HCT116 (cell line): ENCODE data around the gene TIE1. TPM values are rescaled to one million over a fixed set of nuclear protein-coding genes. Genes with fewer than 3 reads are reported as not detected.

Experiments used
- ATAC-seq: fragments of 200-7000 bp; cut with Tn5 transposase; 2 replicates; pipeline ENCODE4 v1.9.1; 2020; ENCODE audit warnings: mild to moderate bottlenecking, moderate library complexity
- BruUV-seq: library from RNA; stranded (reverse); fragments of 400-500 nt; replicated peaks from 2 replicates; lab custom pipeline; 2021; lab: Mats Ljungman, UMichigan
- CTCF ChIA-PET: fragments of 300-600 bp; sonication (Branson Sonifier 250); formaldehyde crosslinking; loops from one replicate; lab custom pipeline; 2021; ENCODE audit warnings: antibody characterized with exemption; lab: Charles Lee
- POLR2A ChIA-PET: fragments of 300-600, 350-600 bp; sonication (Branson Sonifier 250); formaldehyde crosslinking; loops from one replicate; lab custom pipeline; 2021; ENCODE audit warnings: antibody characterized with exemption; lab: Charles Lee
- RAD21 ChIA-PET, 2 experiments: fragments of 300-600 bp; sonication (Branson Sonifier 250); formaldehyde crosslinking; loops; one replicate each; lab custom pipeline; 2023; ENCODE audit warnings: low total read pairs in 2 of 2; ENCODE audit not compliant: uncharacterized antibody in 2 of 2, unreplicated experiment in 2 of 2, low non-redundant PET in 1 of 2; lab: Charles Lee
- DNase-seq: peaks from one replicate; pipeline ENCODE4 v3.0.0-alpha.2; 2010; ENCODE audit warnings: low read depth, low spot score
- H2AFZ ChIP-seq: fragments of 200-600 bp; shearing (Covaris generic), sonication (generic); 2 replicates; pipeline ENCODE4 v1.6.1; 2017; ENCODE audit warnings: low read depth, mixed run types, mixed read lengths, antibody characterized with exemption, low read length; ENCODE audit not compliant: poor library complexity, severe bottlenecking
- H3K27ac ChIP-seq: 2 replicates; pipeline ENCODE4 v1.5.1; 2012; ENCODE audit warnings: low read depth, low read length
- H3K27me3 ChIP-seq: fragments of 200-600 bp; sonication (generic); 2 replicates; pipeline ENCODE4 v1.6.1; 2016; ENCODE audit warnings: mixed run types, low read length, mixed read lengths; ENCODE audit not compliant: insufficient read depth
- H3K36me3 ChIP-seq, 2 experiments: fragments of 200-500 bp in 1 of 2; fragments of 200-600 bp in 1 of 2; sonication (Bioruptor generic) in 1 of 2; sonication (generic) in 1 of 2; 2 replicates each; pipeline versions ENCODE4 v1.5.1 to v1.6.1; 2014 to 2016; ENCODE audit warnings: low read length in 2 of 2, inconsistent platforms in 1 of 2, mixed read lengths in 1 of 2, mixed run types in 1 of 2; ENCODE audit not compliant: insufficient read depth in 2 of 2, control insufficient read depth in 1 of 2
- H3K4me1 ChIP-seq, 2 experiments: fragments of 200-600 bp in 1 of 2; sonication (generic) in 1 of 2; 2 replicates each; pipeline versions ENCODE4 v1.5.1 to v1.6.1; 2012 to 2017; ENCODE audit warnings: low read length in 2 of 2, inconsistent platforms in 1 of 2, mild to moderate bottlenecking in 1 of 2, mixed read lengths in 1 of 2, mixed run types in 1 of 2, moderate library complexity in 1 of 2; ENCODE audit not compliant: insufficient read depth in 2 of 2, control insufficient read depth in 1 of 2
- H3K4me2 ChIP-seq: fragments of 200-600 bp; sonication (generic); 2 replicates; pipeline ENCODE4 v1.6.1; 2017; ENCODE audit warnings: mixed run types, low read length, mixed read lengths
- H3K4me3 ChIP-seq, 2 experiments: fragments of 200-600 bp in 1 of 2; sonication (generic) in 1 of 2; replicated peaks in 1 of 2; 2 replicates each; pipeline ENCODE4 v1.5.1; 2011 to 2016; ENCODE audit warnings: low read length in 2 of 2, control low read depth in 1 of 2, low read depth in 1 of 2, mild to moderate bottlenecking in 1 of 2, mixed read lengths in 1 of 2, mixed run types in 1 of 2
- H3K79me2 ChIP-seq: fragments of 200-600 bp; sonication (generic); 2 replicates; pipeline ENCODE4 v1.6.1; 2017; ENCODE audit warnings: mild to moderate bottlenecking, mixed run types, low read length, moderate library complexity, mixed read lengths; ENCODE audit not compliant: insufficient read depth
- H3K9ac ChIP-seq: fragments of 200-600 bp; sonication (generic); 2 replicates; pipeline ENCODE4 v1.6.1; 2016; ENCODE audit warnings: low read length, mixed read lengths
- H3K9me2 ChIP-seq: fragments of 200-600 bp; sonication (generic), shearing (Covaris generic); 2 replicates; pipeline ENCODE4 v1.6.1; 2017; ENCODE audit warnings: mixed run types, mild to moderate bottlenecking, moderate library complexity; ENCODE audit not compliant: insufficient read depth
- H3K9me3 ChIP-seq, 2 experiments: fragments of 200-500 bp in 1 of 2; fragments of 200-600 bp in 1 of 2; sonication (Bioruptor generic) in 1 of 2; sonication (generic) in 1 of 2; 2 replicates each; pipeline ENCODE4 v1.6.1; 2014 to 2017; ENCODE audit warnings: low read length in 2 of 2, mixed read lengths in 2 of 2, inconsistent platforms in 1 of 2, low read depth in 1 of 2, mild to moderate bottlenecking in 1 of 2, mixed run types in 1 of 2, moderate library complexity in 1 of 2; ENCODE audit not compliant: control insufficient read depth in 1 of 2, insufficient read depth in 1 of 2
- H4K20me1 ChIP-seq: fragments of 200-600 bp; sonication (generic), shearing (Covaris generic); 2 replicates; pipeline ENCODE4 v1.6.1; 2017; ENCODE audit warnings: mixed run types, mild to moderate bottlenecking, moderate library complexity; ENCODE audit not compliant: insufficient read depth
- ATF3 ChIP-seq: IDR thresholded peaks from 2 replicates; pipeline ENCODE4 v1.6.1; 2012
- CEBPB ChIP-seq: IDR thresholded peaks from 2 replicates; pipeline ENCODE4 v1.6.1; 2012; ENCODE audit warnings: low read depth
- CTCF ChIP-seq, 3 experiments: fragments of 200-600 bp in 1 of 3; sonication (generic) in 1 of 3; IDR thresholded peaks in 2 of 3; conservative IDR thresholded peaks in 1 of 3; 2 replicates each; pipeline ENCODE4 v1.5.1; 2012 to 2017; ENCODE audit warnings: low read depth in 2 of 3, low read length in 2 of 3, antibody characterized with exemption in 1 of 3, borderline replicate concordance in 1 of 3, control low read depth in 1 of 3, mild to moderate bottlenecking in 1 of 3, mixed read lengths in 1 of 3, mixed run types in 1 of 3, moderate library complexity in 1 of 3; ENCODE audit not compliant: insufficient read depth in 1 of 3
- EZH2phosphoT487 ChIP-seq: fragments of 200-600 bp; IDR thresholded peaks from 2 replicates; pipeline ENCODE4 v1.6.1; 2018; ENCODE audit warnings: antibody characterized with exemption, borderline replicate concordance
- POLR2A ChIP-seq: IDR thresholded peaks from 2 replicates; pipeline ENCODE4 v1.7.0; 2011; ENCODE audit warnings: borderline replicate concordance; ENCODE audit not compliant: insufficient read depth, insufficient read length; ENCODE audit errors: extremely low read depth
- POLR2AphosphoS5 ChIP-seq: IDR thresholded peaks from 2 replicates; pipeline ENCODE4 v1.6.1; 2011; ENCODE audit warnings: mild to moderate bottlenecking, low read depth, low read length, moderate library complexity
- RAD21 ChIP-seq: IDR thresholded peaks from 2 replicates; pipeline ENCODE4 v1.6.1; 2012; ENCODE audit warnings: low read depth, mild to moderate bottlenecking
- SIN3A ChIP-seq: IDR thresholded peaks from 2 replicates; pipeline ENCODE4 v1.6.1; 2012; ENCODE audit warnings: low read depth
- SP1 ChIP-seq: IDR thresholded peaks from 2 replicates; pipeline ENCODE4 v1.6.1; 2012; ENCODE audit warnings: low read depth
- SRF ChIP-seq: IDR thresholded peaks from 2 replicates; pipeline ENCODE4 v1.6.1; 2012; ENCODE audit warnings: low read depth
- ZBTB33 ChIP-seq: IDR thresholded peaks from 2 replicates; pipeline ENCODE4 v1.6.1; 2011; ENCODE audit warnings: mild to moderate bottlenecking, low read length, moderate library complexity; ENCODE audit not compliant: insufficient replicate concordance; ENCODE audit errors: extremely low read depth
- intact Hi-C: fragments of 100-400 bp; cut with micrococcal nuclease; formaldehyde crosslinking; loops from 2 replicates; pipeline ENCODE4 v1.10.0; 2022
- total RNA-seq: library from RNA; stranded (reverse); gene quantifications from one replicate; pipeline ENCODE4 v1.2.1, GENCODE V29; 2021; ENCODE audit not compliant: unreplicated experiment

The TIE1 gene
- total RNA-seq, 1 experiment from 2014 or later: not detected

DNA sequence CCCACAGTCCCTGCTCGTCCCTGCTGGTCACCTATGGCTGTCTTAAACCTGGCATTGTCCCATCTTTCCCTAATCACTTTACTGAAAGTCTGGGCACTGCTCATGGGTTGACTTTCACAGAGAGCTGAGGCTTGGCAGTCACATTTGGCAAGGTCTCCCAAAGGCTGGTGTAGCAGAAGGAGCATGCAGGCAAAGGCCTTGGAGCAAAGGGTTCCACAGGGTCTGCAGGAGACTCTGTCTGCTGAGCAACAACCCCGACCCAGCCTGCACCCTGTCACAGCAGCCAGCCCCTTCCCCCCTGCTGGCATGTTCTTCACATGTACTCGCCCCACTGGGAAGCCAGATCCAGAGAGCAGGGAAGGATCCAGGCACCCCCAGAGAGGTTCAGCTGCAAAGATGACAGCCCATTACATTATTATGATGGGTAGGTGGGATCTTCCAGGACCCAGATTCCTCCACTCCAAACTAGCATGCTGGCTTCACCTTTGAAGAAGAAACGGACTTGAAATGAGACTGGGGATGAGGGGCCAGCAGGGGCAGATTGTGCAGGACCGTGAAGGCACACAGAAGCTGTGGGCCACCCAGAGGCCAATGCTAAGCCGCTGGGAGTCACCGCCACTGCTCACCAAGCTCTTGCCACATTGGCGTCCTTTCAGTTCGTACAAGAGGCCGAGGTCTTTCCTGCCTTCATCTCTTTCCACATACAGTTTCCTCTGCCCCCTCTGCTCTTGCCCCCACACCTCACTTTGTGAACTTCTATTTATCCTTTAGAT, 45.2 kb upstream of the TIE1 start:
- ATAC-seq (no peak), DNase-seq (no peak)
- Histone ChIP-seq H3K9me3 (peaks cover 0 to 6% of the 10 kb centered on the region in 2 experiments; a peak in 2 of 4 replicates), H4K20me1 (no peaks in the 10 kb centered on the region), H3K27ac (no peak overlapping the region), H3K4me3 (no peak overlapping the region), H2AFZ (no peak overlapping the region), H3K4me2 (no peak overlapping the region), H3K9ac (no peak overlapping the region), H3K36me3 (no peaks in the 10 kb centered on the region), H3K4me1 (no peaks in the 10 kb centered on the region), H3K79me2 (no peaks in the 10 kb centered on the region), H3K9me2 (no peaks in the 10 kb centered on the region), H3K27me3 (no peaks in the 10 kb centered on the region)
- no TSS peak for BruUV-seq
- POLR2A ChIA-PET: no interaction called here
- RAD21 ChIA-PET: no interaction called here
- intact Hi-C loops: no loop called here
- CTCF ChIA-PET: no interaction called here
- no peak for TF ChIP-seq ATF3
- TF ChIP-seq ZBTB33: no peak
- TF ChIP-seq POLR2A: no peak
- no peak for TF ChIP-seq SIN3A
- no peak for TF ChIP-seq CTCF (IDR thresholded peaks at IDR 0.05 in 2 of 3, conservative IDR thresholded peaks at IDR 0.05 in 1 of 3; ENCODE audit: borderline replicate concordance in 1 of 3, insufficient read depth in 1 of 3, low read depth in 2 of 3, low read length in 2 of 3)
- TF ChIP-seq POLR2AphosphoS5: no peak
- TF ChIP-seq SP1: no peak
- no peak for TF ChIP-seq RAD21
- no peak for TF ChIP-seq SRF
- TF ChIP-seq CEBPB: no peak
- no peak for TF ChIP-seq EZH2phosphoT487
- TF ChIP-seq, all 23 proteins: peak for 0
